Activated naive CD8-positive, alpha-beta T cell (primary cell): ENCODE measurements around the gene SH3PXD2B.

Experiments used
- H3K27ac Mint-ChIP-seq: one replicate; pipeline ENCODE4 v1.8.0; 2021; ENCODE audit warnings: mixed read lengths
- H3K27me3 Mint-ChIP-seq: one replicate; pipeline ENCODE4 v1.8.0; 2021; ENCODE audit warnings: mixed read lengths
- H3K36me3 Mint-ChIP-seq: one replicate; pipeline ENCODE4 v1.8.0; 2021; ENCODE audit warnings: mixed read lengths
- H3K4me1 Mint-ChIP-seq: one replicate; pipeline ENCODE4 v1.8.0; 2021; ENCODE audit warnings: low read depth, mixed read lengths
- H3K4me3 Mint-ChIP-seq: one replicate; pipeline ENCODE4 v1.8.0; 2021; ENCODE audit warnings: mild to moderate bottlenecking, mixed read lengths
- H3K9me3 Mint-ChIP-seq: one replicate; pipeline ENCODE4 v1.8.0; 2021; ENCODE audit warnings: low read depth, mixed read lengths

The SH3PXD2B gene

DNA sequence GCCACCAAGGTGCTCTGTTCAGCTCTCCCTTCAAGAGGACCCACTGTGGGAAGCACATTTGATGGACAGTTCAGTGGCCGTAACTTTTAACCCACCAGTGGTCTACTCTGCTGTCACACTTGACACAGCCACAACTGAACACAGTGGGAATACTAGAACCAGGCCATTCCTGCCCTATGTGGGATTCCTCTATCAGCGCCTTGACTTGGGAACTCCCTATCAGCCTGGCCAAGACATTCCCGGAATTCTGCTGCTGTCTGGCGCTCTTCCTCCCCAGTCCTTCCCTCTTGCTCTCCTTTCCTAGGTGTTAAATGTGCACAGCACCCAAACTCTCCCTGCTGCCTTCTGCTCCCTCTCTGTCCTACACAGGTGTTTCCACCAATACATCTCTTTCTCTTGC, 23.1 kb upstream of the SH3PXD2B start:
- Mint-ChIP-seq H3K36me3 (no peaks in the 10 kb centered on the region), H3K27me3 (peaks cover 4% of the 10 kb centered on the region), H3K9me3 (no peaks in the 10 kb centered on the region), H3K27ac (no peak overlapping the region), H3K4me1 (no peaks in the 10 kb centered on the region), H3K4me3 (no peak overlapping the region)

DNA sequence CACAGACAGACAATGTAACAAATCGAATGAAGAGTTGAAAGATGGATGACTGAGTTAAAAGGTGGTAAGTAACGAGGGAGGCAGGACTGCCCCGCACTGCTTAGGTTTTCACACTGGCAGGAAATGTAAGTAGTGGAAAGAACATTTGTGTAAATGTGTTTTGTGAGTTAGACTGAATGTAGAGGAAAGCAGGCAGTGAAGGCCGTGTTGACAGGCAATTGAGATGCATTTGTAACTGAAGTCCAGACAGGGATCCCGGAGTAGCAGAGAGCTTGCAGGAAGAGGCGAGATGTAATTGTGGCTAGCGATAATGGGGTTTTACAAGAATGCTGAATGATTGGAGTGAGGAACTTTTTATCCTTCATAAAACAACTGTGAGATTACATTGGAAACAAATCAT, 20.0 kb upstream of the SH3PXD2B start:
- Mint-ChIP-seq H3K36me3 (no peaks in the 10 kb centered on the region), H3K27me3 (peaks cover 4% of the 10 kb centered on the region)

DNA sequence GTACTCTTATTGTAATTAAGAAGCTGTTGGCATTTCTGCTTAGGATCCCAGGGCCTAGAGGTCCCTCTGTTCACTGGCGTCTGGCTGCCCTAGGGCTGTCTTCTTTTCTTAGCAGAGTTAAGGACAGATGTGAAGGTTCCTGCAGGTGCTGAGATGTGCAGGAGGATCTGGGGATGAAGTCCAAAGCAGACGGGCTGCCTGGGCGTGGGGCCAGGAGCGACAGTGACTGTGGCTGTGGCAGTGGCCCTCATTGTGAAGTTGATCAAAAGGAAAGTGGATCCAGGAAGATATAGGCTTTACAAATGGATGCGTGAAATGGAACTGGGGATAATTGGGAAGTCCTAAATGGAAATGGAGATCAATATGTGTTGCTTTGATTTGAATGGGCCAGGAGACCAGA, 19.1 kb upstream of the SH3PXD2B start:
- Mint-ChIP-seq H3K36me3 (no peaks in the 10 kb centered on the region), H3K9me3 (no peaks in the 10 kb centered on the region), H3K4me3 (no peak overlapping the region), H3K27me3 (peaks cover 4% of the 10 kb centered on the region), H3K27ac (no peak overlapping the region), H3K4me1 (no peaks in the 10 kb centered on the region)

More for the DNA sequence above, 20.0 kb upstream of the SH3PXD2B start:
- no peak overlapping the region for H3K4me3 Mint-ChIP-seq
- H3K27ac Mint-ChIP-seq = no peak overlapping the region
- H3K9me3 Mint-ChIP-seq = no peaks in the 10 kb centered on the region
- H3K4me1 Mint-ChIP-seq = no peaks in the 10 kb centered on the region

- Mint-ChIP-seq H3K9me3 (no peaks in the 10 kb centered on the region), H3K36me3 (peaks cover 4% of the 10 kb centered on the region), H3K27ac (no peak overlapping the region), H3K4me3 (no peak overlapping the region), H3K27me3 (peaks cover 2% of the 10 kb centered on the region), H3K4me1 (no peaks in the 10 kb centered on the region)
Observed at GRCh38 chr5:172469697-172470096, 15.4 kb upstream of the SH3PXD2B start.

GRCh38 chr5:172466062-172466461, 11.7 kb upstream of the SH3PXD2B start:
- no peak overlapping the region for H3K4me3 Mint-ChIP-seq
- H3K27ac Mint-ChIP-seq = no peak overlapping the region
- H3K27me3 Mint-ChIP-seq = no peaks in the 10 kb centered on the region
- H3K9me3 Mint-ChIP-seq = peaks cover 7% of the 10 kb centered on the region
- H3K4me1 Mint-ChIP-seq = peaks cover 8% of the 10 kb centered on the region
- H3K36me3 Mint-ChIP-seq = peaks cover 5% of the 10 kb centered on the region

GRCh38 chr5:172463031-172463430, 8.7 kb upstream of the SH3PXD2B start:
- H3K4me1 Mint-ChIP-seq = peaks cover 17% of the 10 kb centered on the region
- H3K27ac Mint-ChIP-seq = no peak overlapping the region
- no peaks in the 10 kb centered on the region for H3K27me3 Mint-ChIP-seq
- H3K4me3 Mint-ChIP-seq = no peak overlapping the region
- H3K9me3 Mint-ChIP-seq = peaks cover 7% of the 10 kb centered on the region
- H3K36me3 Mint-ChIP-seq = peaks cover 5% of the 10 kb centered on the region

- peaks cover 7% of the 10 kb centered on the region for H3K9me3 Mint-ChIP-seq
Observed at GRCh38 chr5:172459783-172460165, 5.4 kb upstream of the SH3PXD2B start.

GRCh38 chr5:172458976-172459782, 4.9 kb upstream of the SH3PXD2B start:
- no peaks in the 10 kb centered on the region for H3K36me3 Mint-ChIP-seq
- H3K27me3 Mint-ChIP-seq = peaks cover 2% of the 10 kb centered on the region
- H3K9me3 Mint-ChIP-seq = peaks cover 7% of the 10 kb centered on the region
- H3K4me3 Mint-ChIP-seq = no peak overlapping the region
- H3K27ac Mint-ChIP-seq = no peak overlapping the region
- H3K4me1 Mint-ChIP-seq = peaks cover 23% of the 10 kb centered on the region

More at GRCh38 chr5:172459783-172460165, 5.4 kb upstream of the SH3PXD2B start:
- peaks cover 2% of the 10 kb centered on the region for H3K36me3 Mint-ChIP-seq
- H3K27me3 Mint-ChIP-seq = peaks cover 1% of the 10 kb centered on the region
- H3K27ac Mint-ChIP-seq = no peak overlapping the region
- H3K4me1 Mint-ChIP-seq = peaks cover 22% of the 10 kb centered on the region
- no peak overlapping the region for H3K4me3 Mint-ChIP-seq

DNA sequence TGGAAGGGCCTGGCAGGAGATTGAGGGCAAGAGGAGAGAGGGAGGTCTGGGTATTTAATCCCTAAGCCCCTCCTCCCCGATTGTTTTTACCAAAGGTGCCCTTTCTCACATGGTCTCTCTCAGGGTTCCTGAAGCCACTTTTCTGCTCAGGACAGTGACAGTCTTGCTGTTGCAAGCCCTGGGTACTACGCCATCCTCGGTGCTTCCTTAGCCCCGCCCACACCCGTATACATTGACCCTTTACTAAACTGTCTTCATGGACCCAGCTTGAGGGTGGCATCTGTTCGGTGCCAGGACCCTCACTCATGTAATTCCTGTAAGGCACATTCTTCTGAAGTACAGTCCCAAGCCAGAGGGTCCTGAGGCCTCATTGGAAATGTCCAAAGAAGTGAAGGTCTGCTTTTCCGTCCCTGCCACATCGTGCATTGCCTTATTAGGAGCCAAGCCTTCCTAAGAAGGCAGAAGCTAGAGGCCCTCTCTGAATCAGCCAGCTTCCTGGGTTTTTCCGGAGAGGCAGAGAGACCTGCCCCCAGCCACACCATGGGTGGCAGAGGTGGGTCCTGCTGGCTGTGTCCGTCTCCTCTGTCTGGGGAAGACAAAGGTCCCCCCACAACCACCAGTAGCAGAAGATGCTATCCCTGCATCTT, 1.9 kb upstream of the SH3PXD2B start:
- no peaks in the 10 kb centered on the region for H3K36me3 Mint-ChIP-seq
- peaks cover 8% of the 10 kb centered on the region for H3K27me3 Mint-ChIP-seq
- H3K4me3 Mint-ChIP-seq = peak overlapping the region; percentile 86
- H3K4me1 Mint-ChIP-seq = peaks cover 23% of the 10 kb centered on the region
- no peaks in the 10 kb centered on the region for H3K9me3 Mint-ChIP-seq
- no peak overlapping the region for H3K27ac Mint-ChIP-seq

DNA sequence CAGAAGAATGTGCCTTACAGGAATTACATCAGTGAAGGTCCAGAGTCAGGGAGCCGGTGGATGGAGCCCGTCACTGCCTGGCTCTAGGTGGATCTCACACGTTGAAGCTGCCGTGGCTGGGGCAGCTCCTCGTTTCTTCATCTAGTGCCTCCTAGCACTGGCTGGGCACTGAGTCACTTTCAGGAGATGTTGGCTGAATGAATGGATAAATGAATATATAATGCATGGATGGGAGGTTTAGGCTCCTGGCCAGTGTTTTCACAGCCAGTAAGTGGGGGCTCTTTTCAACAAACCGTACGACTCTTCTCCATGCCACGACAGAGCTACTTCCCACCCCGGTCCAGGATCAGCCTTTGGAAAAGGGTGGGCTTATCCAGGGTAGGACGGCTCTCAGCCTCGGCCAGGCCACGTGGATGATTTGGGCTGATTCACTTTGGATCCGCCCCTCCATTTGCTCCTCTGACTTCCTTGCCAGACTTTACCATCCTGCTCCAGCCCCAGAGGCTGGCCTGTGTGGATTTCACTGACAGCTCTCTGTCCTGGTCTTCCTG, 1.3 kb upstream of the SH3PXD2B start:
- Mint-ChIP-seq H3K27ac (no peak overlapping the region), H3K27me3 (peaks cover 10% of the 10 kb centered on the region), H3K4me3 (peak overlapping the region; percentile 86), H3K4me1 (peaks cover 16% of the 10 kb centered on the region), H3K36me3 (no peaks in the 10 kb centered on the region), H3K9me3 (no peaks in the 10 kb centered on the region)

- Mint-ChIP-seq H3K36me3 (no peaks in the 10 kb centered on the region), H3K27ac (no peak overlapping the region), H3K9me3 (no peaks in the 10 kb centered on the region), H3K27me3 (peaks cover 10% of the 10 kb centered on the region), H3K4me1 (peaks cover 15% of the 10 kb centered on the region), H3K4me3 (peak overlapping the region; percentile 86)
Observed at GRCh38 chr5:172455087-172455381, 709 bp upstream of the SH3PXD2B start.

DNA sequence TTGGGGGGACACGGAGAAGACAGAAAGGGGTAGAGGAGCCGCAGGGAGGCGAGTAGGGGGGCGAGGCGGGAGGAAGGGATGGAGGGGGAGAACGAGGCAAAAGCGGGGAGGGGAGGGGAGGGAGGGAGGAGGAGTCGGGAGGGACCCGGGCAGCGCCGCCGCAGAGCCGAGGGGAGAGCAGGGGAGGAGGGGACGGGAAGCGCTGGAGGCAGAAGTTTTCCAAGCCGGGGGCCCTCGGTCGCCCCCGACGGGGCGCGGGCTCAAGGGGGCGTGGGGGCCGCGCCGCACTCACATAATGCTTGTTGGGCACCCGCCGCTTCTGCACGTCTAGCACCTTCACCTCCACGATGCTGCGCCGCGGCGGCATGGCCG, 353 bp downstream of the SH3PXD2B start:
- Mint-ChIP-seq H3K27me3 (peaks cover 10% of the 10 kb centered on the region), H3K36me3 (no peaks in the 10 kb centered on the region), H3K9me3 (no peaks in the 10 kb centered on the region), H3K4me3 (peak overlapping the region; percentile 70), H3K4me1 (peaks cover 13% of the 10 kb centered on the region), H3K27ac (no peak overlapping the region)

- Mint-ChIP-seq H3K9me3 (no peaks in the 10 kb centered on the region), H3K27ac (no peak overlapping the region), H3K36me3 (no peaks in the 10 kb centered on the region), H3K4me3 (peak overlapping the region; percentile 70), H3K27me3 (peaks cover 10% of the 10 kb centered on the region), H3K4me1 (peaks cover 13% of the 10 kb centered on the region)
Observed at GRCh38 chr5:172453206-172453985, 929 bp downstream of the SH3PXD2B start.

DNA sequence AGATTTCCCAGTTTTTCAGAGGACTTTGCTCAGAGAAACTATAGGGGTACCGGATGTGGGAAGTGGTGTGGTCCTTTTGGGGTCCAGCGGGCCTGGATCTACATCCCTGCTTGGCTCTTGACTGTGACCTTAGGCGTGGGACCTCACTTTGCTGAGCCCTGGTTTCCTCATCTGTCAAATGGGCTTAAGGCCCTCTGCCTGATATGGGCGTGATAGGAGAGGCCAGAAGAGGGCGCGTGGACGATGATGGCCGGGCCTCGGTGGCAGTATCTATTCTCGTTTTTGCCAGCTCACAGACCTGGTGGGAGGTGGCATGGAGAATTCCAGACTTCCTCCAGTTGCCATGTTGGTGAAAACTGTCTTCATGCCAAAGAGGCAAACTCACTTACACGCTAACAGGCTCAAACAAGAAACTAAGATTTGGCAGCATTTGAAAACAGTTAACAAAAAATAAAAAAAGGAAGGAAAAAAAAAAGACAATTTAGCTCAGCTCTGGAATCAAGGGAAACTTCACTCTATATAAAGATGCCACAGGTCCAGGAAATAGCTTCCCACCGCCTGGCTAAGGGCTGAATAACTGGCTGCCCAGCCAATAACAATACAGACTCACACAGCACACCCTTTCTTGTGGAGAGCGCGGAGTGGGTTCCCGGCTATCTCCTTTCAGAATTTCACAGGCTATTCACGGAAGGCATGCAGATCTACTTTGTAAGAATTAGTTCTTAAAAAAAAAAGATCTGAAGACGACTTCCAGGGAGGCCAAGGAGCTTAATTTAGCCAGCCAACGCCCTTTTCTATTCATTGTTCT, 1.7 kb downstream of the SH3PXD2B start:
- H3K4me1 Mint-ChIP-seq = peaks cover 13% of the 10 kb centered on the region
- H3K27ac Mint-ChIP-seq = no peak overlapping the region
- H3K36me3 Mint-ChIP-seq = no peaks in the 10 kb centered on the region
- H3K9me3 Mint-ChIP-seq = no peaks in the 10 kb centered on the region
- H3K27me3 Mint-ChIP-seq = peaks cover 10% of the 10 kb centered on the region
- H3K4me3 Mint-ChIP-seq = peak overlapping the region; percentile 70
